GM19468 (cell line): ENCODE data around the gene SMARCA5.

Experiments used
- ATAC-seq: cut with Tn5 transposase; IDR thresholded peaks from one replicate; pipeline ENCODE4 v1.9.1; 2021; ENCODE audit warnings: mild to moderate bottlenecking, moderate library complexity, moderate number of reproducible peaks; ENCODE audit not compliant: unreplicated experiment; ENCODE audit errors: extremely low read depth

SMARCA5 gene

DNA sequence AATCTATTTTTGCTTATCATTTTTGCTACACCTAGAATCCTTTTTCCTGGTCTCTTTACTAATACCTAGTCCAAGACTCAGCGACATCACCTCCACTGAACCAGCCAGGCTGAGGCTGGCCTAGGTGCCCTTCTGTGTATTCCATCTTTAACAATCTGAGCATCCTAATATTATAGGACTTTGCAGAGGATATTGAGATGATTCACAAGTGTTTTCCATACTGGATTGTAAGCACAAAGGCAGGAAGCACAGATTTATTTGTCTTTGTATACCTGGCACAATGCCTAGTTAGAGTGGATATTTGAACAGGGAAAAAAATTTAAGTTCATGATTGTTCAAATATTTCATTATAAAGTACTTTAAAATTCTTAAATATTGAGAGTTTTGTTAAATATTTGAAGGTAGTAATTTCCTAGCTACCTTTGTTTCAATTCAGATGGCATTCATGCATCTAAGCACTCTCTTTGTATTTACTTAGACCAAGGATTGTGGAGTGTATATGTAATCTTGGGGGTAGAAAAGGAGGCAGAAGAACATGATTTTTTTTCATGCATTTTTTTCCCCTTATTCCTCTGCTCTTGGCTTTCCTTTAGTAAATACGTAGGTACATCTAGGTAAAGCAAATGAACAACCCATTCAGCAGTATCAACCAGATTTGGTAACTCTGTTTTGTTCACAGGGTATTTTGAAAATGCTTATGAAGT is 18.4 kb downstream of the SMARCA5 start:
- ATAC-seq = no peak

DNA sequence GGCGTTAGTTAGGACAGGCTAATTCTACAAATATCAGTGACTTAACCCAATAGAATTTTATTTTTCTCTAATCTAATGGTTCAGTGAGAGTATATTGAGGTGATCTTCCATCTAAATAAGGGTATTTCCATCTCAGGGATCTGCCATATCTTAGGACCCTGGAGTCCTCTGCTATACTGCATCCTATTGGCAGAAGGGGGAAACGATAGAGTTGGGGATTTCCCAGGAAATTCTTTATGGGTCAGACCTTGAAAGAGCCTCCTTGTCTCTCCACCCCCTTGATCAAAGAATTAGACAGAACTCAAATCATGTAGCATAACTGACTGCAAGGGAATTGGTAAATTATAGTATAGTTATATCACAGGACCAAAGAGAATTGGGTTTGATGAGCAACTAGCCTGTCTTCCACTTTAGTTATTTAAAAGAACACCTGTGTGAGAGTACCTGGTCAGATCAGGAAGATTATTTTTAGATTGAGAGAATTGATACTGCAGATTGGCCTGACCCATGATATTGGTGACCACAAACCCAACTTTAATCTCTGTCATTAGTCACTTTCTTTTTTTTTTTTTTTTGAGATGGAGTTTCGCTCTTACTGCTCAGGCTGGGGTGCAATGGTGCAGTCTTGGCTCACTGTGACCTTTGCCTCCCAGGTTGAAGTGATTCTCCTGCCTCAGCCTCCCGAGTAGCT is 25.6 kb downstream of the SMARCA5 start:
- no peak for ATAC-seq

DNA sequence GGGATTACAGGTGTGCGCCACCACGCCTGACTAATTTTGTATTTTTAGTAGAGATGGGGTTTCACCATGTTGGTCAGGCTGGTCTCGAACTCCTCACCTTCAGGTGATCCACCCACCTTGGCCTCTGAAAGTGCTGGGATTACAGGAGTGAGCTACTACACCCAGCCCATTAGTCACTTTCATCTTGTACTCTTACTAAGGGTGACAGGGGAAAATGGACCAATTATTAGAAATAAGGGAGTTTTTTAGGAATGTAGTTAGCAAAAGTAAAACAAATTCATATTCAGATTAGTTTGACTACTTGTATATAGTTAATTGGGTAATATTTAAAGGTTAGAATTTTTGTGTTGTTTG is 26.1 kb downstream of the SMARCA5 start:
- no peak for ATAC-seq

DNA sequence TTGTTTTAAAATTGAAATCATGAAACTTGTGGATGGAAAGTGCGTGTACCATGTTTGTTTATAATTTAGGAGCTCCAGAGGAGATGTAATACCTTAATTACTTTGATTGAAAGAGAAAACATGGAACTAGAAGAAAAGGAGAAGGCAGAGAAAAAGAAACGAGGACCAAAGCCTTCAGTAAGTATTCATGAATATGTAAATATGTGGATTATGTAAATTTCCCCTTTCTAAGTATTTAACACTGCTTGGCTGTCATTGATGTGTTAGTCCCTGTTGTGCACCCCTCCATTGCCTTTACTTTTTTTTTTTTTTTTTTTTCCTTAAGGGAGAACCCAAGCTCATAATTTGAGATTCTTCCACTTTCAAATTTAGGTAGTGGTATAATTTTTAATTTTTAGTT is 36.4 kb downstream of the SMARCA5 start:
- ATAC-seq = no peak

DNA sequence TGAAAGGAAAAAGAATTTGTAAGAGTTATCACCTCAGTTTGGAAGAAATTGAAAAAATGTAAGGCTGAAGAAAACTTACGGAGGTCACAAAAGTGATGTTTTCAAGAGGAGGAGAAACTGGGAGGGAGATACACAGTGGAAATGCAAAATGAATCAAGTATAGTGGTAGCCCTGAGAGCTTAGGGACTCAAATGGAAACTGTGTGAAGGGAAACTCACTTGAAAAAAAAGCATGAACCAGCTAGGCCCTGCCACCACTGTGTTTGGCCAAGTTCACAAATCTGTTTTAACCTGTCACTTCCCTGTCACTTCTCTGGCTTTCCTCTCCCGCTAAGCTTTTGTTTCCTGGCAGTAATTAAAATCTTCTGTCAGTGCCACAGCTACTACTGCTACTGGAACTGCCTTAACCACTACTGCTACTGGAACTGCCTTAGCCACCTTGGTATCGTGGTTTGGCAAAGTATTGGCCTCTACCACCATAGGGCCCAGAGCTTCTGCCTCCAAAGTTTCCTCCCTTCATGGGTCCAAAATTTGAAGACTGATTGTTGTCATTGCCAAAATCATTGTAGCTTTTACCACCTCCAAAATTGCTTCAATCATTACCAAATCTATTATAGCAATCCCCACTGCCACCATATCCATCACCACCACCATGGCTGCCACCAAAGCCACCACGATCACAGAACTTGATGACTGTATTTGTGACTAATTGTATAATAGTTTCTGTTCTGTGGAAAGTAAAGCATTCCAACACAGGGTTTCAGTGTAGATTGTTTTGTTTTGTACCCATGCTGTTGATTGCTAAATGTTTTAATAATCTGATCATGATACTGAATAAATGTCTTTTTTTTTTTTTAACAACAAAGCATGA is 41.5 kb downstream of the SMARCA5 start:
- ATAC-seq = peak; percentile 23

DNA sequence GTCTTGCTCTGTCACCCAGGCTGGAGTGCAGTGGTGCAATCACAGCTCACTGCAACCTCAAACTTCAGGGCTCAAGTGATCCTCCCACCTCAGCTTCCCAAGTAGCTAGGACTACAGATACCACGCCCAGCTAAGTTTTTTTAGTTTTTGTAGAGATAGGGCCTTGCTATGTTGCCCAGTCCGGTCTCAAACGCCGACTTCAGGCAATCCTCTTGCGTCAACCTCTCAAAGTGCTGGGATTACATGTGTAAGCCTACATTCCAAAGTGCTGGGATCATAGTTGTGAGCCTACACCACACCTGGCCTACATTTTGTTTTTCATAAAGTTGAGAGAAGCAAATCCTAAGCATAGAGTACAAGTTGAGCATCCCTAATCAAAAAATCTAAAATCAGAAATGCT is 42.2 kb downstream of the SMARCA5 start:
- ATAC-seq = no peak

DNA sequence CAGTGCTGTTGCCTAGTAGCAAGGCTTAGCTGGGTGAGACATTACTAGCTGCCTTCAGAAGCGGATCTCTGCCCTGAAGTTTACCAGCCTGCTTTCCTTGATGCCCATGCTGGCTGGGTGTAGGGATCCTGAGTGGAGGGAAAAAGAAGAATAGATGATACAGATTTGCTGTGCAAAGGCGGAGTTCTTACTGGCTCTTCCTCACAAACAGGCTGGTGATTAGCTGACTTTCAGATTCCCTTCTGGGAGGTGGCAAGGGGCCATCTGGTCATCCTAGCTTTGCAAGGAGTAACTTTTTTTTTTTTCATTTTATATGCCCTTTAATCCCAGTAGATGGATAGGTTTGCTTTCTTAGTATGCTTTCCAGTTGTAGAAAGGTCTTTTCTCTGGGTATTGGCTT is 44.8 kb downstream of the SMARCA5 start:
- no peak for ATAC-seq

DNA sequence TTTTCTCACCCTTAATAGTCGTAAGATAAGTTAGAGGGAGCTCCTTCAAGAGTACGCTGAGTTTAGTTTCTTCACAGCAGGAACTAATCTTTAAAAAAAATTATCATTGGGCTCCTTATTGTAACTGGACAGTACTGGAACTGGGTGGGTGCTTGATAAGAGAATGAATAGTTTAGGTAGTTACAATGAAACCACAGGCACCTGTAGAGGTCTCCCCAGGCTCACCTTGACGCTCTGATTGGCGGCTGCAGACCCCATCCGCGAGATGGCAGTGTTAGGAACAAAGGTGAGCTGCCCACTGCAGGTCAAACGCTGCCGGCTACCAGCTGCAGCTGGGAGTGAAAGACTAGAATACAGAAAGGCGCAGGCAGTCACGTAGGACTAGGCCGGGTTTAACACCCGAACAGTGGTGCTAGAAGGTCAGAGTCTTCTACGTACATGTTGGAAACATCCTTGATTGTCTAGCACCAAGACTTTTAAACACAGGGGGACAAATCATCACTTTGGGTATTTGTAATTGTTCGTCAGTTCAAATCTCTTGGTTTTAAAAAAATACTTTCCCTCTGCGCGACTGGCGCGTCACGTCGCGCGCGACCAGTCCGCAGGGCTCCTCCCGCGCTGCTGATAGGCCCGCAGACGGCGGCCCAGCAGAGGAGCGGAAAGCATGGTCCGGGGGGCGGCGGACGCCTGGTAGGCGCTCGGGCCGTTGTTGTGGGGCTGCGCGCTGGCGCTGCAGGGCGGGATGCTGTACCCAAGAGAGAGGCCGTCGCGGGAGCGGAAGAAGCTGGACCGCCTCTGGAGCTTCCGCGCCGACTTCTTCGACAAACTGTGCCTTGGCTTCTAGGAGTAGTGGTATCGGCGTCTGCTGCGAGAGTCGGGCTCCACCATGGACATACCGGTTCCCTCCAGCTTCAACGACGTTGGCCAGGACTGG is 45.6 kb downstream of the SMARCA5 start:
- peak; percentile 89 for ATAC-seq

DNA sequence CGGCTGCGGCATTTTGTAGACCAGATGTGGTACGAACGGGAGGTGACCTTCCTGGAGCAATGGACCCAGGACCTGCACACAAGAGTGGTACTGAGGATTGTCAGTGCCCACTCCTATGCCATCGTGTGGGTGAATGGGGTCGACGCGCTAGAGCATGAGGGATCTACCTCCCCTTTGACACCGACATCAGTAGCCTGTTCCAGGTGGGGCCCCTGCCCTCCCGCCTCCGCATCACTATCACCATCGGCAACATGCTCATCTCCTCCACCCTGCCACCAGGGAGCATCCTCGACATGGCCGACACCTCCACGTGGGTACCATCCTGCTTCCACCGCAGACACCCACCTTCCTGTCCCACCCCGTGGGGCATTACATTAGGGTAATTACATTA is 46.2 kb downstream of the SMARCA5 start:
- no peak for ATAC-seq

DNA sequence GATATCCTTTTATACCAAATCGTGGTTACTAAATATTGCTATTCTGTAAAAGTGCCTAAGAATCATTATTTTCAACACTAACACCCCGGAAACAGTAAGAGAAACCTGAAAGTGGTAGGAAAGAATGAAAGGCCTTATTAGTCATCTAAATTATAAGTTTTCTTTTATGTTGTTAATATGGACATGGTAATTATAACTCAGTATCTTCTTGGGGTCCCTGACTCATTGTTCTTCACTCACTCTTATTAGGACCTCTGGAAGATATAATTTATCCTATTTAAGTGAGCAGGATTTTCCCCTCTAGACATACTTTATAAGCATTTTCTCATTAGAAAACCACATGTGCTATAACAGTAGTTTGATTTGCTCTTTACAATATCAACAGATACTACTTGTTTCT is 51.0 kb downstream of the SMARCA5 start:
- ATAC-seq = no peak

DNA sequence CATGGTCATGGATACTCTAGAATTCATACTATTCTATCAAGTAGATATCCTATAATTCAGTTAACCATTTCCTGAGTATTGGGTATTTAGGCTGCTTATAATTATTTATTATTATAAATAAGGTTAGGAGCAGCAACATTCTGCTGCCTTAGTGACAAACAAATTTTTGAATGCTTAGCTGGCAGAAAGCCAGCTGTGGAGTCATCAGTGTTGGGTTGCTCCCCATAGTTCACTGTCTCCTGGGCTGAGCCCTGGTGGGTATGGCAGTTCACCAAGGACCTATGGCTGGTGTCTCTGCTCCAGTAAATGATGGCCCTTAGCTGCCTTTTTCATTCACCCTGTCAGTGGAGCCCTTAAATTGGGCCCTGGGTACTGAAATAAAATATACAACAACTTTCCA is 61.8 kb downstream of the SMARCA5 start:
- no peak for ATAC-seq

DNA sequence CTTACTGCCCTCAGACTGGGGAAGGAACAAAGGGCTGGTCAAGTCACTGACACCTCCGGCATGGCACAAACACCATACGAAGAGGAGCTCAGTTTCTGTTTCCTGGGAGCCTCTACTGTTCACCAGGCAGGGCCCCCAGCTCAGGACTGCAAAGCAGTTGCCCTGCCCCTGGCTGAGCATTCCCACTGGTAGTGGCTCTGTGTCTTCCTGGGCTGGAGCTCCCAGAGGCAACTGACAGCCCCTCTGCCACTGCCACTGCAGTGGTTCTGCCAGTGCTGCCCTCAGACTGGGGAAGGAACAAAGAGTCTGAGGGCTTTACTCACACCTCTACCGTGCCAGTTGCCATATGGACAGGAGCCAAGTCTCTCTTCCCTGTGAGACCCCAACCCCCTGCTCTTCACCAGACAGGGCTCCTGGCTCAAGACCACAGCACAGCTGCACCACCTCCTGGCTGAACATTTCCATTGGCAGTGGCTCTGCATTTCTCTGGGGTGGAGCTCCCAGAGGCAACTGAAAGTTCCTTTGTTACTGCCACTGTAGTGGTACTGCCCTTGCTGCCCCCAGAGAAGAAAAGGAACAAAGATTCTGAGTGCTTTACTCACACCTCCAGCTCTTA is 67.9 kb downstream of the SMARCA5 start:
- no peak for ATAC-seq

DNA sequence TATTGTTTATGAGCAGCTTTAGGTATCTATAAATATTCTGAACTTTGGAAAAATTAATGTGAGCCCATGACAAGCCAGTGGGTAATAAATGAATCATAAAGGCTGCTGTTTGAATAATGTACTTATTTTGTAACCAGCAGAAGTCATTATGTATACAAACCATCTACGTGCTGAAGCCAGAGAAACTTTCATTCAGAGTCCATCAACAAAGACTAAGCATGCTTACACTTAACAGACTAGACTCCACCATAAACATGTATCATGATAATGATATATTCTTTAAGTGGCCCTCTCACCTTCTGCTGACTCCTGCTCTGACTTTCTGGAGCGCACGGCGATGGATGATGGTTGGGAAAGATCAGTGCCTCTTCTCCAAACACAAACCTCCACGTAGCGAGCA is 72.0 kb downstream of the SMARCA5 start:
- no peak for ATAC-seq

DNA sequence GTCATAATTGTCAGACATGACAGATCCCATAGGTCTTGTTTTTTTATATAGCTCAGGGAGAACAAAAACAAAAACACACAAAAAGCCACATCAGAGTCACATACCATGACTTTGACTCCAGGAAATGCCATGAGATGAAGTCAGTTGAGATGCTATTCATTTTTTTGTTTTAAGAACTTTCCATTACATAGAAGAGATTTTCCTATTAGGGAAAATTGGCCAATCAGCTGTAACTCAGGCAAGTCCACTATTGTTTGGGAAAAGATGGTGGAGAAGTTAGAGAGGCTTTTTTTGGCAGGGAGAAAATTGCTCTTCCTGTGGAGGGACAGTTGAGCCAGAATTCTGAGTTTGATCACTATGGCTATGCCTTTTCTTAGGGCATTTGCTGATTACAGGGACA is 72.6 kb downstream of the SMARCA5 start:
- ATAC-seq = no peak

DNA sequence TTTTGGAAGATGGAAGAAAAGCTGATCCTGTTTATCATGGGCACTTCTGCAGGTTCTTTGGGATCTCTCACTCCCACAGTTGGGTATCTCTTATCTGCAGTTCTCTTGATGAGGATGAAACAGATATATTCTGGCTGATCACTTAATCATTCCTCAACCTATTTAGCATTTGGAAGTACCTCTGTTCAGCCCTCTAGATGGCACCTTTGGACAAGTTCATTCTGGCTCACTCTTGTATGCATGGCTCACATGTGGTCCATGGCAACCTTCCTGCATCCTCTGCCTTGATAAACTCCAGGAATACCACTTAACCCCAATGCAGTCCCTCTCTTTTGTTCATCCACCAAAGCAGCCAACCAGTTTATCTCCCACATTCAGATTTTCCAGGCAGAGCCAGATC is 74.2 kb downstream of the SMARCA5 start:
- no peak for ATAC-seq

DNA sequence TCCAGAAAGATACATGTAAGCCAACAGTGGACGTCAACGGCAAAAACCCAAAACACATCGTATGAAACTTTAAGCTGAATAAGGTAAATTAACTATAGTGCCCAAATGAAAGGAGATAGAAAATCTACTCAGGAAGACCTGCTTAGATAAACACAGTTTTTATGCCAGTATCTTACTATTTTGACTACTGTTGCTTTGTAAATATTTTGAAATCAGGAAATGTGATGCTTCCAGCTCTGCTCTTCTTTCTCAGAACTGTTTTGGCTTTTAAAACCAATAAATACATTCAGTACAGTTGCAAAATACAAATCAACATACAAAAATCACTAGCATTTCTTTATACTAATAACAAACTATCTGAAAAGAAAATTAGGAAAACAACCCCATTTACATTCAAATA is 83.8 kb downstream of the SMARCA5 start:
- no peak for ATAC-seq

DNA sequence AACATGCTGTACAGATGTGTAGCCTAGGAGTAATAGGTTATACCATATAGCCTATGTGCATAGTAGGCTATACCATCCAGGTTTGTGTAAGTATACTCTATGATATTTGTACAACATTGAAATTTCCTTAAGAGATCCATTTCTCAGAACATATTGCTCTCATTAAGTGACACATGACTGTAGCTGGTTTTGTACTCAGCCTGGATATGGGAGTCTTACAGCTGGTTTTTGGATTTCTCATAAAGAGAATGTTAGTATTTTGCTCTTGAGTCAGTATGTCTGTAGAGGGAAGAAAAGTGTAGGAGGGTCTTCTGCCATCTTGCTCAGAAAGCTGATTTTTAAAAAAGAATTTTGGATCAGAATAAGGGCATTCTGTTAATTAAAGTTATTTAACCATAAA is 85.3 kb downstream of the SMARCA5 start:
- no peak for ATAC-seq

DNA sequence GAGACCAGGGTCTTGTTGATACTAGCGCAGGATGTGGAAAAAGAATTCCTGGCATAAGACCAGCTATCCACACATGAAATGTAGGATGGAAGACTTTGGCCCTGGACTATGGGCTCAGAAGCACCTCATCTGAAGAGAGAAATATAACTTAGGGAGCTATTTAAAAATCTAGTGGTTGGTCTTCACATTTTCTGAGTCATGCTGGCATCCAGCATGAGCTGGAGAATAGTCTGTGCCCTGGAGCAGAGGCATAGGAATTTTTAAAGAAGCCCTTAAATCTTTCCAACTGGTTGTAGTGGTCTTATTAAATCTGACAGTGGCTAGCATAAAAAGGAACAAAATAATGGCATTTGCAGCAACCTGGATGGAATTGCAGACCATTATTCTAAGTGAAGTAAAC is 86.3 kb downstream of the SMARCA5 start:
- ATAC-seq = no peak

DNA sequence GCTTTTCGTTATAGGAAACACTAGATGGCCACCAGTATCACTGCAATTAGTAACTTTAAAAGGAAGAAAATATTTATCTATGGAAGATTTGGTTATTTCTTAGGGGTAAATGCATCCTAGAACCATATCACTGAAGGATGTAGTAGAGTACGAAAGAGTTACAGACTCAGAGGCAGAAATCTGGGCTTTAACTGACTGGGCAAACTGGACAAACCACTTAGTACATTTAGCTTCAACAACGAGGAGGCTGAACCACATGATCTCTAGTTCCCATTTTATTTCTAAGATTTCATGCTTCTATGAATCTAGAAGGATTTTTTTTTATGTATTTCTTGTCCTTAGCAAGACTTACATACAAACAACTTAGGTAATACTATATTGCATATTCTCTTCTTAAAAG is 93.0 kb downstream of the SMARCA5 start:
- ATAC-seq = no peak
